HG03280 (cell line): ENCODE data around the gene SGPP2.
A peak's percentile ranks its signal among the peaks of the same experiment; 100 is the strongest.

Source experiments
- ATAC-seq: cut with Tn5 transposase; IDR thresholded peaks from one replicate; pipeline ENCODE4 v1.9.1; 2021; ENCODE audit warnings: mild to moderate bottlenecking, moderate library complexity; ENCODE audit not compliant: unreplicated experiment

Gene SGPP2

DNA sequence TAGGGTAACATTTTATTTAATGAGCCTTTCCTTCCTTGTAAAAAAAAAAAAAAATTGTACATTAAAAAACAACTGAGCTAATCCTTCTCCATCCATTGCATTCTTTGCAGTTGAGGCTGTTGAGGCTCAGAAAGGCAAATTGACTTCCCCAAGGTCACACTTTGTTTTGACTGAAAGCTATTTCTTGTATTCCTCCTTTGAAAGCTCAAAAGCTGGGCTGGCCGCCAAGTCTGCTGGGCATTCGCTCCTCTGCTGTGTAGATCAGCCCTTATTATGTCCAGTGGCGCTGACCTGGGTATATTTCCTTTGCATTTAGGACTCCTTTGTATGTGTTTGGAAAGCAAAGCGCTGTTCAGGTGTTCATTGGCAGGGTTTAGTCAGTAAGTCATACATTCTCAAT is 44.0 kb downstream of the SGPP2 start:
- no peak for ATAC-seq

DNA sequence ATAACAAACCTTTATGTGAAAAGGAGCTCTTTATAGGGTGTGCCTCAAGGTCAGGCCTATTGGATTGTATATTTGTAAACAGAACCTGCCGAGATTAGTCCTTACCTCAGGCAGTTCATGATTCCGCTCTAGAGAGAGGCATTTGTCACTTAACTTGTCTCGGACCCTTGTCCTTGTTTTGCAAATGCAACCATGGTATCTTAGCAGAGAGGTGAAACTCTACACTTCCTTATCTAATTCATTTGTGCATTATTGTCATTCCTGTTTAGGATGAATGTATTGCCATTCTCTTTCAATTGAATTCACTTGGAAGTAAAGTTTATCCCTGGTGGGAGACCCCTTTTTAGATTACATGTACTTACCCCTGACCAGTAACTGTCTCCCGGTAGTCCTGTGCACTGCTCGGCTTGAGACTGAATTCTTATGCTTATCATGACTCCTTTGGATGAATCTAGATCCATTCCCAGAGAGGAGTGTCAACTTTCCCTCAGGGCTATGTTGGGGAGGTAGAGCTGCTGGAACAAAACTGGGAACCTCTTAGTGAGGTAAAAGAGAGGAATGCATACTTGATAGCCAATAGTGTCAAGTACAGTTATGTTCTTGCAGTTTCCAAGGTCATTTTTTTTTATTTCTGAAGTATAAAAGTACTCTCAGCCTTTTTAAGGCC is 46.6 kb downstream of the SGPP2 start:
- ATAC-seq: no peak

DNA sequence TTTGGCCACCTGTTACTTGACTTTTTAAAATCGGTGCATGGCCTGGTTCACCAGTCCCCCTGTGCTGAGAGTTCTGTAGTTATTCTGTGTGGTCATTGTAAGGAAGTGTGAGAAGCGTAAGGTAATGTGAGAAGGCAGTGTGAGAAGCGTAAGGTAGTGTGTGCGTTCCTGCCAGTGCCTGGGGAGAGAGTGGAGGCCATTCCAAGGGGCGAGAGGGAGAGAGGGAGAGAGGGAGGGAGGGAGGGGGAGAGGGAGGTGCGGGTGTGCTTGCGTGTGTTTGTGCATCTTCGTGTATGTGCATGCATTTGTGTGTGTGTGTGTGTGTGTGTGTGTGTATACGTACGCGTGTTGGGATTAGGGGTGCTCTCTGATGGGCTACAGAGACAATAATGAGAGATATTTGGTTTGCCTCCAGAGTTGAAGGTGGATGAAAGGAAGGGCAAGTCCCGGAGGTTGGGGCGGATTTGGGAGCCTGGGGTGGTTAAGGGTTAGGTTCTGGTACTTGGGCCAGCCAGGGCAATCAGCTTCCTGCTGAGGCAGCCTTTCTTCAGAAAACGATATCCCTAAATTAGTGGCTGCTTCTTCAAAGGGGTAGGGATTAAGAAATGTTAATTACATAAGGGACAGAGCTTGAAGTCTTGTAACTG is 53.7 kb downstream of the SGPP2 start:
- ATAC-seq: no peak

GRCh38 chr2:222479859-222480258 is 55.5 kb downstream of the SGPP2 start:
- ATAC-seq: no peak

DNA sequence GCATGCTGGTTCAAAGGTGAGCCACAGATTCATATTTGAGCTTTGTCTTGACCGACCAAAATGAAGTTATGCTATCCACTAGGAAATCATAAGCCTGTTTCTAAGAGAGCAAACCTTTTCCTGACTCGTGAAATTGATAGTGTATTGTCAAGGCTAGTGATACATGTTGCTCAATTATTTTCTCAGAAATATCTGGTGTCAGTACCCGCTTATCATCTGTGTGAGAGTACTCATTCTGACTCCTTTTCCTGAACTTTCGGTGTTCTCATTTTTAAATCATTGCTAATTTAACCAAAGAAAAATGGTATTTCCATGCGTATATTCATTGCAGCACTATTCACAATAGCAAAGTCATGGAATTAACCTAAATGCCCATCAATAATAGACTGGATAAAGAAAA is 56.2 kb downstream of the SGPP2 start:
- ATAC-seq: no peak

- no peak for ATAC-seq
These were observed 57.6 kb downstream of the SGPP2 start for GRCh38 chr2:222481941-222482340.

- ATAC-seq: no peak
These were observed 59.2 kb downstream of the SGPP2 start for GRCh38 chr2:222483513-222484039.

GRCh38 chr2:222485367-222486211 is 61.2 kb downstream of the SGPP2 start:
- ATAC-seq: no peak

DNA sequence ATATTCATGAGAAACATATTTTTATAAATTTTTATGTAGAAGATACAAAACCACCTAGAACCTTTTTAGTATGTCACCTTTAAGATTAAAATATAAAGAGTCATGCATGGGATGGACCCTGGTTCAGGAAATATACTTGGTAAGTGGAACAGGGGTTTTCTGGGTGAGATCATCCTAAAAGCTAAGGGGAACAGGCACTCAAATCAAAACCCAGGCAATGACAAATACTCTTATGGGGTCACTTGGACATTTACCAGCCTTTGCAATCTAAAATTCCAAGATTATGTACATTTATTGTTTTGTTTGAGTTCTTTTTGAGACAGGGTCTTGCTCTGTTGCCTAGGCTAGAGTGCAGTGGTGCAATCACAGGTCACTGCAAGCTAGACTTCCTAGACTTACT is 65.8 kb downstream of the SGPP2 start:
- ATAC-seq: no peak

DNA sequence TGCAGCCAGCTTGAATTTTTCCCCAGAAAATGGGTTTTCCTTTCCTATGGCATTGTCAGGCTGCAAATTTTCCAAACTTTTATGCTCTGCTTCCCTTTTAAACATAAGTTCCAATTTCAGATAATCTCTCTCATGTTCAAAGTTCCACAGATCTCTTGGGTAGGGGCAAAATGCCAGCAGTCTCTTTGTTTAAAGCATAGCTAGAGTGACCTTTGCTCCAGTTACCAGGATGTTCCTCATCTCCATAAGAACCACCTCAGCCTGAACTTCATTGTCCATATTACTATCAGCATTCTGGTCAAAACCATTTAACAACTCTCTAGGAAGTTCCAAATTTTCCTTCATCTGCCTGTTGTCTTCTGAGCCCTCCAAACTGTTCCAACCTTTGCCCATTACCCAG is 68.3 kb downstream of the SGPP2 start:
- no peak for ATAC-seq

- ATAC-seq: no peak
These were observed 69.9 kb downstream of the SGPP2 start for GRCh38 chr2:222494104-222494739.

- no peak for ATAC-seq
These were observed 71.0 kb downstream of the SGPP2 start for GRCh38 chr2:222495388-222495787.

DNA sequence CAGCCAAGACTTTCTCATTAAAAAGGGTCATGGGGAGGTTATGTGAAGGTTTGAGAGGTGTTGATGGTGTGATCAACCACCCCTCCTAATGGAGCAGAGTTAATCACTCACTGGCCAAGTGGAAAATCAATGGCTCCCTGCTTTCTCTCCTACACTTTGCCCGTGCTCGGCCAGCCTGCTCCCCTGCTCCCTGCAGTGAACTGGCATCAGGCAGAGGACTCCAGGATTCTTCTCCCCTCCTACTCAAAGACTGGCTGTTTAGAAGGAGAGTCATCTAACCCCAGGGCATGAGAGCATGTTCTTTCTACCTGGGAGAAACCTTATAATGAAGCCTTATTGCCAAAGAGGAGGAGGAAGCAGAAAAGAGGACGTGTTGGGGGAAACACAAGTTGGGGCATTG is 74.9 kb downstream of the SGPP2 start:
- no peak for ATAC-seq

DNA sequence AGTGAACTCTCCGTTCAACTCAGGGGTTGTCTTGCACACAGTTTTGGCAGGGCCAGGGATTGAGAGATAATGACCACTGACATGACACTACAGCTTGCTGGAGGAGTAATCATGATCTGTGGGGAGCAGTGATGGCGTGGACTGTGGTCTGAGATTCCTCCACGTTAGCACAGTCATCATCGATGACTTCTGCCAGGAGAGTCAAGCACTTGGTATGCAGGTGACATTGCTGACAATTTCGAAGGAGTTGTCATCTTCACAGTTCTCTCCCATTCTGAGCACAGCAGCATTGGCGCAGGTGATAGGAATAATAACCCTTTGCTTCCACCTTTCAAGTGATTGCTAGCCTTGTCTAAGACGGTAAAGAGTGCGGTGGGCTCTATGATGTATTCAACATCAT is 79.8 kb downstream of the SGPP2 start:
- no peak for ATAC-seq

DNA sequence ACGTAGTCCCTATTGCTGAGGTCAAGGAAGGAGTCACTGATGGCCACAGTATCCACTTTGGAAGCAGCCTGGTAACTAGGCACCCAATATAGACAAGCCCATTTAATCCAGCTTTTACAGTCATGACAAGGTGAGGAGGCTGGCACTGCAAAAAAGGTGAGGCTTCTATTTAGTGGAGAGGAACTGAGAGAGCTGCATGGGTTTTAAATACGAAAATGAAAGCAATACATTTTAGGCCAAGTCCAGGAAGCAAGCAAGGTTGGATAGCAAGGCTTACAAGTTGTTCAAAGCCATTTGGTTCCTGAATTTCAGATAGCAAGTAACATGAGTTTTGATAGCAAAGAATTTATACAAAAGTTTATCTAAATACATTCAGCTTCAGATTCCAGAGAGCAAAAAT is 80.4 kb downstream of the SGPP2 start:
- ATAC-seq: peak; percentile 99

- ATAC-seq: no peak
These were observed 82.0 kb downstream of the SGPP2 start for GRCh38 chr2:222506230-222506935.

GRCh38 chr2:222514901-222515300 is 90.6 kb downstream of the SGPP2 start:
- ATAC-seq: no peak

DNA sequence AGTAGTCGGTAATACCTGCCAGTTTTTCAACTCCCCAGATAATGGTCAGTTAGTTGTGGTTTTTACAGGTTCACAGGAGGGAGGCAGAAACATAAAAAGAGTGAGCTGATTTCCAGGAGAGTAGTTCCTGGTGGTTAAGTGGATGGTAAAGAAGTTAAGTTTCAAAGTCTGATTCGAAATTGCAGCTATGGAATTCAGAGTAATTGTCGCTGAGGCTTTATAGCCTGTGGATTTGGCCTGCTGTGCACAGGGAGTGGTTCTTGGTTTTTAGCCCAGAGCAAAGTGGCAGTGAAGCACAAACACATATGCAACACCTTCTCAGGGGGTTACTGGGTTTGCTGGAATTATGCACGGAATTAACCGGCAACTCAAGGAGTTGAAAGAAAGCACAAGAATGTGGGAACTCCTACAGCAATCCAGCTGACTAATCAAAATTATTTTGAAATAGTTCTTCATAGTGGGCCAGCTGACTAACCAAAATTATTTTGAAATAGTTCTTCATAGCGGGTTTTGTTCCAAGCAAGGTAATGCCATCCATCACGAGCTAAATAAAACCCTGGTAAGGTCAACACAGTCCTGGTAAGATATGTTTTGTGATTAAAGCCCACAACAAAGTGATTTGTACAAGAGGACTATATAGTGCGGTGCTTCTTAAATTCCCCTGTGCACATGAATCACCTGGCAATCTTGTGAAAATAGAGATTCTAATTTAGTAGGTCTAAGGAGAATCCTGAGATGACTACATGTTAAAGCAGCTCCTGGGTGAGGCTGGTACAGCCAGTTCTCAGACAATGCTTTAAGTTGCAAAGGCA is 94.4 kb downstream of the SGPP2 start:
- no peak for ATAC-seq

DNA sequence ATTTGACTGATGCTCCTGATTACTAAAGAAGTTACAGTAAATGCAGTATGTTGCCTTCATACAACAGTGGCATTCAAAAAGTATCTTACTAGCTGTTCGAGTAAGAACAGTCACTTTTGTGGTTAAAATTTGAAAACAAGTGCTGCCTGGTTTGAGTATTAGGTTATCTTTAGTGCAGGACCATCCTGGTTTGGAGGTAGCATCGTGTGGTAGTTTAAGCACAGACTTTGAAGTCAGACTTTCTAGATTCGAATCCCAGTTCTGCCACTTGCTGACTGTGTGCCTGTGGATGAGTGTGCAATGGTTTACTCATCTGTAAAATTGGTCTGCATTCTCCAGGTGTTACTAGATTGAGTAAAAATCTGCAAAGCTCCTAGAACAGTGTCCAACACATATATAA is 96.8 kb downstream of the SGPP2 start:
- ATAC-seq: peak; percentile 67

GRCh38 chr2:222522082-222522481 is 97.7 kb downstream of the SGPP2 start:
- no peak for ATAC-seq
